Keratinocyte (primary cell): ENCODE data around the gene KRTAP5-4. TPM values are rescaled to one million over a fixed set of nuclear protein-coding genes. Genes with fewer than 3 reads are reported as not detected.

ENCODE experiments used
- DNase-seq: peaks from one replicate; pipeline ENCODE4 v3.0.0-alpha.2; 2011; ENCODE audit warnings: low read depth, missing footprints, low spot score
- FAIRE-seq: peaks from 2 replicates; lab custom pipeline; 2011; peaks lifted over from hg19 to GRCh38; lab: Jason Lieb, UNC
- H2AFZ ChIP-seq: 2 replicates; pipeline ENCODE4 v1.6.0; 2012; ENCODE audit warnings: low read length, control low read depth, inconsistent platforms; ENCODE audit not compliant: control insufficient read depth
- H3K27ac ChIP-seq: 2 replicates; pipeline ENCODE4 v1.5.1; 2011; ENCODE audit warnings: low read length; ENCODE audit not compliant: control insufficient read depth, insufficient read depth
- H3K27me3 ChIP-seq: 3 replicates; pipeline ENCODE4 v1.6.0; 2011; ENCODE audit warnings: low read length; ENCODE audit not compliant: control insufficient read depth, insufficient read depth; ENCODE audit errors: extremely low read depth
- H3K36me3 ChIP-seq, 2 experiments: 2 replicates in 1 of 2; 3 replicates in 1 of 2; pipeline ENCODE4 v1.5.1; 2011; ENCODE audit warnings: low read length in 2 of 2, mild to moderate bottlenecking in 1 of 2; ENCODE audit not compliant: control insufficient read depth in 2 of 2, insufficient read depth in 2 of 2; ENCODE audit errors: extremely low read depth in 1 of 2
- H3K4me1 ChIP-seq: 3 replicates; pipeline ENCODE4 v1.5.1; 2011; ENCODE audit warnings: low read length; ENCODE audit not compliant: control insufficient read depth, insufficient read depth; ENCODE audit errors: extremely low read depth
- H3K4me2 ChIP-seq: 3 replicates; pipeline ENCODE4 v1.6.0; 2011; ENCODE audit warnings: low read depth, low read length; ENCODE audit not compliant: control insufficient read depth, insufficient read depth; ENCODE audit errors: extremely low read depth
- H3K4me3 ChIP-seq, 3 experiments: fragments of 200-600 bp in 1 of 3; sonication (generic) in 1 of 3; 2 replicates in 2 of 3; 3 replicates in 1 of 3; pipeline ENCODE4 v1.5.1; 2011 to 2016; ENCODE audit warnings: low read length in 3 of 3, mild to moderate bottlenecking in 3 of 3, control low read depth in 2 of 3, inconsistent platforms in 1 of 3, low read depth in 1 of 3, mixed read lengths in 1 of 3, mixed run types in 1 of 3, moderate library complexity in 1 of 3; ENCODE audit not compliant: control insufficient read depth in 2 of 3, insufficient read depth in 2 of 3; ENCODE audit errors: extremely low read depth in 1 of 3
- H3K79me2 ChIP-seq: 2 replicates; pipeline ENCODE4 v1.6.0; 2012; ENCODE audit warnings: low read length; ENCODE audit not compliant: control insufficient read depth, insufficient read depth
- H3K9ac ChIP-seq: 3 replicates; pipeline ENCODE4 v1.6.0; 2011; ENCODE audit warnings: low read length; ENCODE audit not compliant: control insufficient read depth, insufficient read depth; ENCODE audit errors: extremely low read depth
- H3K9me1 ChIP-seq: 3 replicates; pipeline ENCODE4 v1.6.0; 2011; ENCODE audit warnings: low read length; ENCODE audit not compliant: control insufficient read depth, insufficient read depth; ENCODE audit errors: extremely low read depth
- H3K9me3 ChIP-seq: 2 replicates; pipeline ENCODE4 v1.5.1; 2012; ENCODE audit warnings: low read depth, low read length; ENCODE audit not compliant: control insufficient read depth
- H4K20me1 ChIP-seq: 3 replicates; pipeline ENCODE4 v1.6.0; 2011; ENCODE audit warnings: low read length; ENCODE audit not compliant: control insufficient read depth, insufficient read depth; ENCODE audit errors: extremely low read depth
- CTCF ChIP-seq, 3 experiments: IDR thresholded peaks in 1 of 3; conservative IDR thresholded peaks in 1 of 3; optimal IDR thresholded peaks in 1 of 3; 2 replicates in 2 of 3; 3 replicates in 1 of 3; pipeline versions ENCODE3 to v1.5.1; 2011; ENCODE audit warnings: low read length in 3 of 3, mild to moderate bottlenecking in 3 of 3, moderate library complexity in 2 of 3, control low read depth in 1 of 3, inconsistent platforms in 1 of 3; ENCODE audit not compliant: insufficient read depth in 2 of 3; ENCODE audit errors: extremely low read depth in 1 of 3
- EZH2 ChIP-seq: IDR thresholded peaks from one replicate; pipeline ENCODE4 v1.6.1; 2012; ENCODE audit warnings: inconsistent platforms, mild to moderate bottlenecking, low read length, moderate library complexity
- dilution Hi-C: fragments of 300-500 bp; cut with MboI; formaldehyde crosslinking; loops from one replicate; pipeline ENCODE4 v1.7.0; 2020; ENCODE audit warnings: low sequenced_read_pairs; ENCODE audit not compliant: extremely low pct_ligation_motif_present
- polyA minus RNA-seq, 3 experiments: library from RNA; depleted of rRNA, polyadenylated mRNA; stranded (reverse); fragments of >200 nt; gene quantifications; 1 replicate in 1 of 3; 2 replicates in 1 of 3; 3 replicates in 1 of 3; pipeline ENCODE4 v1.2.3, GENCODE V29; 2011
- polyA plus RNA-seq, 5 experiments: library from polyadenylated mRNA; depleted of rRNA in 3 of 5; stranded (reverse) in 3 of 5; stranded (forward) in 1 of 5; unstranded in 1 of 5; fragments of >200 nt; gene quantifications; 1 replicate in 1 of 5; 2 replicates in 3 of 5; 3 replicates in 1 of 5; pipeline versions ENCODE4 v1.2.1 to v1.2.3, GENCODE V29; 2011 to 2012; ENCODE audit warnings: missing spikeins in 2 of 5, low read depth in 1 of 5, low replicate concordance in 1 of 5

The KRTAP5-4 gene
- polyA plus RNA-seq: not detected in 3 replicates
- not detected for polyA plus RNA-seq (2011; ENCODE audit: low read depth)
- polyA plus RNA-seq (2011; cell fraction: cytosol; rRNA removed): not detected in 2 replicates
- polyA plus RNA-seq (2011; cell fraction: nucleus; rRNA removed): not detected in 2 replicates
- polyA plus RNA-seq (2012; ENCODE audit: low replicate concordance): not detected in 2 replicates
- polyA minus RNA-seq: not detected in 3 replicates
- not detected for polyA minus RNA-seq (2011; cell fraction: cytosol; rRNA and poly(A)+ RNA removed)
- not detected in 2 replicates for polyA minus RNA-seq (2011; cell fraction: nucleus; rRNA and poly(A)+ RNA removed)

GRCh38 chr11:1622086-1622485, at the start of gene KRTAP5-4:
TSS of gene KRTAP5-4 (minus strand) at chr11:1622138. CDS start at chr11:1622093, 45 bp downstream.
- Histone ChIP-seq H3K27ac (no peak within 1 kb of the TSS), H3K4me2 (no peak within 1 kb of the TSS), H3K9me3 (no peaks in the 10 kb centered on the region), H3K27me3 (peaks cover 2% of the 10 kb centered on the region), H4K20me1 (no peaks in the 10 kb centered on the region), H3K4me1 (no peaks in the 10 kb centered on the region), H2AFZ (no peak within 1 kb of the TSS), H3K9me1 (no peaks in the 10 kb centered on the region), H3K36me3 (no peaks in the 10 kb centered on the region), H3K4me3 (no peak within 1 kb of the TSS), H3K9ac (no peak within 1 kb of the TSS), H3K79me2 (no peaks in the 10 kb centered on the region)
- TF ChIP-seq EZH2 (no peak), CTCF (optimal IDR thresholded peaks at IDR 0.05 in 1 of 3, IDR thresholded peaks at IDR 0.05 in 1 of 3, conservative IDR thresholded peaks at IDR 0.05 in 1 of 3; ENCODE audit: extremely low read depth in 1 of 3, insufficient read depth in 2 of 3, low read length in 3 of 3) (no peak)
- DNase-seq (no peak), FAIRE-seq (no peak)
- dilution Hi-C loops: no loop called here

- H3K36me3 ChIP-seq: no peaks in the 10 kb centered on the region
- H3K27ac ChIP-seq: no peak overlapping the region
- H3K9ac ChIP-seq: no peak overlapping the region
- FAIRE-seq: no peak
- H4K20me1 ChIP-seq: no peaks in the 10 kb centered on the region
- no peaks in the 10 kb centered on the region for H3K9me3 ChIP-seq
- peaks cover 42% of the 10 kb centered on the region for H3K27me3 ChIP-seq
- dilution Hi-C loops: no loop called here
- DNase-seq: no peak
- no peaks in the 10 kb centered on the region for H3K79me2 ChIP-seq
- no peak overlapping the region for H3K4me2 ChIP-seq
- H3K4me1 ChIP-seq: no peaks in the 10 kb centered on the region
- H2AFZ ChIP-seq: no peak overlapping the region
- H3K4me3 ChIP-seq: no peak overlapping the region
- no peaks in the 10 kb centered on the region for H3K9me1 ChIP-seq
- no peak for TF ChIP-seq EZH2
- no peak for TF ChIP-seq CTCF (optimal IDR thresholded peaks at IDR 0.05 in 1 of 3, IDR thresholded peaks at IDR 0.05 in 1 of 3, conservative IDR thresholded peaks at IDR 0.05 in 1 of 3; ENCODE audit: extremely low read depth in 1 of 3, insufficient read depth in 2 of 3, low read length in 3 of 3)
Observed at GRCh38 chr11:1671658-1672057, 49.7 kb upstream of the KRTAP5-4 start.
